HEK293T (cell line): Measurements from ENCODE around the gene ABCC6.

Experiments used
- CTBP1 ChIP-seq: fragments of 450-650 bp; IDR thresholded peaks from 2 replicates; pipeline ENCODE4 v1.6.1; 2016; ENCODE audit warnings: borderline replicate concordance
- FOXM1 ChIP-seq: fragments of 450-650 bp; IDR thresholded peaks from 2 replicates; pipeline ENCODE4 v1.6.1; 2017; ENCODE audit warnings: mild to moderate bottlenecking, borderline replicate concordance
- NFRKB ChIP-seq: fragments of 450-650 bp; IDR thresholded peaks from 2 replicates; pipeline ENCODE4 v1.6.1; 2016; ENCODE audit warnings: mild to moderate bottlenecking, moderate library complexity
- TARDBP ChIP-seq: fragments of 450-650 bp; IDR thresholded peaks from 2 replicates; pipeline ENCODE4 v1.6.1; 2016

DNA sequence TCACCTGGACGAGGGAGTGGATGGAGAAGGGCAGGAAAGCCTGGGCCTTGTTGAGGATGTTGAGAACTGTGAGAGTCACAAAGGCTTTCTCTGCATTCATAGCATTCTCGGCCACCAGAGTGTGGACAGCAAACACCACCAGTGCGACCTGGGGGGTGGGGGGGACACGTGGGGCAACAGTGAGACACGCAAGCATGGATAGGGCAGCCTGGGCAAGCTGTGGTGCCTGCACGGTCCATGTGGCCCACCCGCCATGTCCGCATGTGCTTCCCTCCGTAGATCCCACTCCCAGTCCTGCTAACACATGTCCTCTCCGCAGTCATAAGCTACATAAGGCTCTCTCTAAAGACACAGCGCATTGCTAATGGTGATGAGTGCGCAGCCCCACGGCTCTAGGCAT is 34.5 kb downstream of the ABCC6 start:
- TF ChIP-seq NFRKB (no peak), TARDBP (no peak), FOXM1 (no peak), CTBP1 (no peak)
